GM19455 (cell line): Measurements from ENCODE around the gene MRRF.

Experiments used
- ATAC-seq: cut with Tn5 transposase; IDR thresholded peaks from one replicate; pipeline ENCODE4 v1.9.1; 2021; ENCODE audit not compliant: unreplicated experiment

MRRF gene

GRCh38 chr9:122228191-122228567, 36.5 kb upstream of the MRRF start:
- no peak for ATAC-seq

- ATAC-seq, result no peak
Measured at GRCh38 chr9:122228568-122229484, 35.9 kb upstream of the MRRF start, which contains the start of gene LHX6. LHX6 (minus strand) TSS chr9:122228957; CDS start chr9:122228740, 217 bp downstream.

GRCh38 chr9:122229485-122229837, 35.2 kb upstream of the MRRF start:
- no peak for ATAC-seq

- ATAC-seq, result no peak
Measured at GRCh38 chr9:122232796-122233306, 31.8 kb upstream of the MRRF start.

- ATAC-seq, result no peak
Measured at GRCh38 chr9:122234022-122234748, 30.5 kb upstream of the MRRF start.

- no peak for ATAC-seq
Measured at GRCh38 chr9:122236681-122237080, 28.0 kb upstream of the MRRF start.

GRCh38 chr9:122239722-122240121, 25.0 kb upstream of the MRRF start:
- no peak for ATAC-seq

GRCh38 chr9:122244349-122244748, 20.3 kb upstream of the MRRF start:
- ATAC-seq, result no peak

GRCh38 chr9:122246666-122247065, 18.0 kb upstream of the MRRF start:
- no peak for ATAC-seq

- no peak for ATAC-seq
Measured at GRCh38 chr9:122248448-122248865, 16.2 kb upstream of the MRRF start.

GRCh38 chr9:122251351-122251750, 13.3 kb upstream of the MRRF start:
- no peak for ATAC-seq

- ATAC-seq, result no peak
Measured at GRCh38 chr9:122252796-122253195, 11.9 kb upstream of the MRRF start.

- no peak for ATAC-seq
Measured at GRCh38 chr9:122254761-122255160, 9.9 kb upstream of the MRRF start.

GRCh38 chr9:122256206-122256605, 8.5 kb upstream of the MRRF start:
- no peak for ATAC-seq

- no peak for ATAC-seq
Measured at GRCh38 chr9:122258886-122259415, 5.7 kb upstream of the MRRF start.

GRCh38 chr9:122261469-122261881, 3.2 kb upstream of the MRRF start:
- no peak for ATAC-seq

- no peak for ATAC-seq
Measured at GRCh38 chr9:122262073-122262472, 2.6 kb upstream of the MRRF start.

GRCh38 chr9:122263699-122264349, 858 bp upstream of the MRRF start:
- ATAC-seq, result no peak

- peak; percentile 40 for ATAC-seq
Measured at GRCh38 chr9:122265149-122265915, 650 bp downstream of the MRRF start.

GRCh38 chr9:122268041-122268814, 3.5 kb downstream of the MRRF start:
- ATAC-seq, result no peak
